AG04449 (cell line): Measurements from ENCODE around the gene BIK.

Source experiments
- CTCF ChIA-PET: fragments of 350-600 bp; formaldehyde crosslinking; extraction: SDS; loops from one replicate; lab custom pipeline; 2021; ENCODE audit warnings: antibody characterized with exemption; lab: Yijun Ruan, JAX
- POLR2A ChIA-PET: fragments of 400-600, 350-600 bp; formaldehyde crosslinking; extraction: SDS; loops from one replicate; lab custom pipeline; 2020; ENCODE audit warnings: antibody characterized with exemption, inconsistent platforms; lab: Yijun Ruan, JAX
- DNase-seq: peaks from one replicate; pipeline ENCODE4 v3.0.0-alpha.2; 2010; ENCODE audit warnings: low read depth, low spot score
- H3K4me3 ChIP-seq: 2 replicates; pipeline ENCODE4 v1.5.1; 2011; ENCODE audit warnings: low read depth, mild to moderate bottlenecking, control low read depth, low read length
- TF ChIP-seq, protein P1 (sequence below): IDR thresholded peaks from one replicate; pipeline ENCODE4 v1.5.1; 2011; ENCODE audit warnings: mild to moderate bottlenecking, moderate library complexity, low read length, control low read depth, inconsistent platforms; ENCODE audit not compliant: insufficient read depth; ENCODE audit errors: missing control alignments

Gene BIK

GRCh38 chr22:43152357-43153071 is 42.0 kb downstream of the BIK start:
- H3K4me3 ChIP-seq, result peak overlapping the region; percentile 83
- no peak for DNase-seq
- ChIA-PET CTCF (no interaction called here), POLR2A (interaction anchor here (1.3 kb wide), 1 partner anchor 12 kb away, joined by 5 read pairs; no protein-coding TSS in a partner anchor)
- TF ChIP-seq, protein P1, sequence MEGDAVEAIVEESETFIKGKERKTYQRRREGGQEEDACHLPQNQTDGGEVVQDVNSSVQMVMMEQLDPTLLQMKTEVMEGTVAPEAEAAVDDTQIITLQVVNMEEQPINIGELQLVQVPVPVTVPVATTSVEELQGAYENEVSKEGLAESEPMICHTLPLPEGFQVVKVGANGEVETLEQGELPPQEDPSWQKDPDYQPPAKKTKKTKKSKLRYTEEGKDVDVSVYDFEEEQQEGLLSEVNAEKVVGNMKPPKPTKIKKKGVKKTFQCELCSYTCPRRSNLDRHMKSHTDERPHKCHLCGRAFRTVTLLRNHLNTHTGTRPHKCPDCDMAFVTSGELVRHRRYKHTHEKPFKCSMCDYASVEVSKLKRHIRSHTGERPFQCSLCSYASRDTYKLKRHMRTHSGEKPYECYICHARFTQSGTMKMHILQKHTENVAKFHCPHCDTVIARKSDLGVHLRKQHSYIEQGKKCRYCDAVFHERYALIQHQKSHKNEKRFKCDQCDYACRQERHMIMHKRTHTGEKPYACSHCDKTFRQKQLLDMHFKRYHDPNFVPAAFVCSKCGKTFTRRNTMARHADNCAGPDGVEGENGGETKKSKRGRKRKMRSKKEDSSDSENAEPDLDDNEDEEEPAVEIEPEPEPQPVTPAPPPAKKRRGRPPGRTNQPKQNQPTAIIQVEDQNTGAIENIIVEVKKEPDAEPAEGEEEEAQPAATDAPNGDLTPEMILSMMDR, result no peak

DNA sequence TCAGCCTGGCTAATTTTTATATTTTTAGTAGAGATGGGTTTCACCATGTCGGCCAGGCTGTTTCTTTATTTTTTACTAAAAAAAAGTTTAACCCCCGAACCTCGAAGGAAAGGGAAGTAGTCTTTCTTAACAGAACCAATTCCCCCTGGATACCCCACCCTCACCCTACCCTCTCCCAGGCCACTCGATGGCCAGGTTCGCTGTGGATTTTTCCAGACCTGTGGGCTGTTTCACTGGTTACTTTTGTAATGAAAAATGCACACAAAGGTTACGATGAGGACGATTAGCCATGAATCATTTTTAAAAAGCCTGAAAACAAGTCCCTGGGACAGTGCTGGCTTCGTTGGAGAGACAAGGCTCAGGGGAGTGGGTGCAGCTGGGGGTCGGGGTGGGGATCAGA is 43.3 kb downstream of the BIK start:
- DNase-seq, result no peak
- TF ChIP-seq, protein P1, result no peak
- POLR2A ChIA-PET, result no interaction called here
- CTCF ChIA-PET, result no interaction called here
- H3K4me3 ChIP-seq, result no peak overlapping the region

DNA sequence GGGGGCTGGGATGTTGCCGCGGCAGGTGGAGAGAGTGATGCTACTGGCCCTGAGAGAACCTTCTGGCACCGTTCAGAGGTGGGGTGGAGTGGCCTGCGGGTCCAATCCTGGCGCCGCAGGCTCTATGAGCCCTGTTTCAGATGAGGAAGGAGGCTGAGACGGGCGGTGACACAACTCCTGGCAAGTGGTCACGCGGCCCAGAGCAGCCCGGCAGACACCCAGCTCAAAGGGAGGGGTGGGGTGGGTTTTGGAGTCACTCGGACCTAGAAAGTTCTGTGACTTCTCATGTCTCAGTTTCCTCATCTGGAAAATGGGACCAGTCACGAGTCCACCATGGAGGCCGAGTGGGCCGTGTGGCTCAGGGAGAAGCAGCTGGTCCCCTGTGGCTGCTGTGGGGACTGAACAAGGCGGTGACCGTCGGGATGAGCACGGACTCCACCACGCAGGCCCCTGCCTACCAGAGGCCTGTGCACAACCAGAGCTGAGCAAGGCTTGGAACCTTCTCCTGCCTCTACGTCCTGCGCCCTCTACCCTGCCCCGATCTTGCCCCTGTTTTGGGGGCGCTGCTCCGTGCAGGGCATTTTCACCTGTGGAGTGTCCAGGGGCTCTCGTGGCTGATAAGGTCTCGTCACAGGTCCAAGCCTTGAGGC is 44.5 kb downstream of the BIK start:
- TF ChIP-seq, protein P1, result no peak
- no peak overlapping the region for H3K4me3 ChIP-seq
- ChIA-PET CTCF (no interaction called here), POLR2A (no interaction called here)
- no peak for DNase-seq

GRCh38 chr22:43155789-43156188 is 45.2 kb downstream of the BIK start:
- no peak overlapping the region for H3K4me3 ChIP-seq
- POLR2A ChIA-PET, result no interaction called here
- TF ChIP-seq, protein P1, result no peak
- CTCF ChIA-PET, result no interaction called here
- no peak for DNase-seq

- CTCF ChIA-PET, result no interaction called here
- H3K4me3 ChIP-seq, result no peak overlapping the region
Observed at GRCh38 chr22:43156413-43156812, 45.9 kb downstream of the BIK start.

More at GRCh38 chr22:43156413-43156812, 45.9 kb downstream of the BIK start:
- TF ChIP-seq, protein P1, result no peak
- no peak for DNase-seq
- POLR2A ChIA-PET, result no interaction called here
